Adrenal gland (tissue), 12 donors: ENCODE data around the gene TLN1. TPM values are rescaled to one million over a fixed set of nuclear protein-coding genes. Genes with fewer than 3 reads are reported as not detected.
A peak's percentile ranks its signal among the peaks of the same experiment; 100 is the strongest.

Source experiments
- DNase-seq, 7 donors: peaks; one replicate each; pipeline ENCODE4 v3.0.0-alpha.2; 2019 to 2020
- H3K27ac ChIP-seq, 5 donors: fragments of 200-600 bp; sonication (generic) in 4 of 5; 1 replicate in 3 of 5; 2 replicates in 2 of 5; pipeline versions ENCODE4 v1.5.1 to v1.8.0; 2016 to 2020; ENCODE audit warnings: mild to moderate bottlenecking in 1 of 5
- H3K27me3 ChIP-seq: fragments of 200-600 bp; 2 replicates; pipeline ENCODE4 v1.8.0; 2021
- H3K36me3 ChIP-seq, 2 donors: fragments of 200-600 bp; replicated peaks in 1 of 2; 1 replicate in 1 of 2; 2 replicates in 1 of 2; pipeline versions ENCODE4 v1.5.1 to v1.8.0; 2018 to 2022
- H3K4me1 ChIP-seq, 2 donors: fragments of 200-600 bp; replicated peaks in 1 of 2; 1 replicate in 1 of 2; 2 replicates in 1 of 2; pipeline versions ENCODE4 v1.5.1 to v1.8.0; 2018 to 2021
- H3K4me3 ChIP-seq, 4 donors: fragments of 200-600 bp; sonication (generic) in 3 of 4; one replicate each; pipeline ENCODE4 v1.5.1; 2016 to 2018
- H3K9me3 ChIP-seq, 3 donors: fragments of 200-600 bp; sonication (generic) in 1 of 3; replicated peaks in 1 of 3; 1 replicate in 2 of 3; 2 replicates in 1 of 3; pipeline versions ENCODE4 v1.5.1 to v1.8.0; 2016 to 2021
- CTCF ChIP-seq, 6 experiments: fragments of 450-650 bp in 4 of 6; fragments of 200-600 bp in 2 of 6; sonication (generic) in 1 of 6; IDR thresholded peaks; 1 replicate in 5 of 6; 2 replicates in 1 of 6; pipeline versions ENCODE4 v1.5.1 to v1.8.0; 2016 to 2021; ENCODE audit warnings: antibody characterized with exemption in 6 of 6, mild to moderate bottlenecking in 2 of 6, moderate library complexity in 1 of 6
- POLR2A ChIP-seq, 2 donors: fragments of 450-650 bp; IDR thresholded peaks; one replicate each; pipeline ENCODE4 v1.6.1; 2017; ENCODE audit warnings: antibody characterized with exemption in 2 of 2, mild to moderate bottlenecking in 2 of 2, moderate library complexity in 1 of 2
- WGBS, 4 donors: extraction: QIAGEN DNeasy Blood & Tissue Kit in 2 of 4; methylation state at CpG; one replicate each; pipeline versions ENCODE4 v1.1.5 to v1.1.7; 2013 to 2017; 5-methylcytosine and 5-hydroxymethylcytosine counted together
- intact Hi-C, 2 donors: fragments of 100-400 bp; cut with DNase I; formaldehyde crosslinking; loops; one replicate each; pipeline versions ENCODE4 v1.14.1 to v1.15.0; 2022 to 2023
- polyA plus RNA-seq, 3 donors: library from polyadenylated mRNA; stranded (reverse); fragments of 200-250 nt in 2 of 3; fragments of 350-450 nt in 1 of 3; fragmentation: Illumina TruSeq in 1 of 3; extraction: RNeasy Lipid Tissue Mini Kit (QIAGEN cat#74804) in 1 of 3; gene quantifications; one replicate each; pipeline ENCODE4 v1.2.3, GENCODE V29; 2013 to 2014
- total RNA-seq, 9 donors: library from RNA; depleted of rRNA in 4 of 9; stranded (reverse); fragments of >200 nt in 4 of 9; fragments of 120-200 nt in 1 of 9; fragmentation: NEBNext Ultra II Directional in 1 of 9; extraction: Animal tissue kit (Norgen Biotek cat#: 25700) in 1 of 9; gene quantifications; one replicate each; pipeline versions ENCODE4 v1.1.0 to v1.2.4, GENCODE V29; 2013 to 2023
- donor health status: healthy with polysubstance abuse.
- donor health status: Bipolar disorder and iron deficiency.
- donor health status: DM: yes; HTN: yes; CAD: no.
- donor health status: DM: no; HTN: no; CAD: no.
- donor health status: DM: no; HTN: no; CAD: no.
- donor health status: DM: yes; HTN: yes; CAD: no.

The TLN1 gene
- total and polyA plus RNA-seq, 12 donors: 157 to 565 (median 296) TPM

GRCh38 chr9:35708146-35708545 lies 23.8 kb downstream of the TLN1 start:
- H3K4me1 ChIP-seq: no peaks in the 10 kb centered on the region
- TF ChIP-seq CTCF (IDR thresholded peaks at IDR 0.05): no peak
- TF ChIP-seq POLR2A (IDR thresholded peaks at IDR 0.05): no peak
- no peak for DNase-seq
- intact Hi-C loops: no loop called here
- H3K9me3 ChIP-seq: no peaks in the 10 kb centered on the region
- no peaks in the 10 kb centered on the region for H3K27me3 ChIP-seq
- H3K27ac ChIP-seq: no peak overlapping the region
- H3K36me3 ChIP-seq: peaks cover 0 to 95% of the 10 kb centered on the region in 2 donors
- WGBS, 4 donors: 92 to 98% (median 95%) methylated on average over 4 of the region's 4 CpGs
- H3K4me3 ChIP-seq: no peak overlapping the region

DNA sequence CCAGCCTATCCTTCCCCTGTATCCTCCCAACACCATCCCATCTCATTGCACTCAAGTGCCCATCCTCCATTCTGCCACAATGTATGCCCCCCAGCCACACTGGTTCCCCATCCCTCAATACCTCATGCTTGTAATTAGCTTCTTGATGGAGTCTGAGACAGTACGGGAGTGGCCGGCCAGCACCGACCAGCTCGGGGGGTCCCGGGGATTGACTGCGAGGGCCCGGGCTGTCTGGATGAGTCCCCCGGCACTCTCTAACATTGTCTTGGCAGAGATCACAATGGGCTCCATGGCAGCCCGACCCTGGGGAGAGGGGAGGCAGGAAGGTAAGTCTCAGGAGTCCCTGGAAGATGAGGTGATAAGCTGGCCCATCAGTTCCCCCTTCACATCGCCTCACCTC lies 25.0 kb downstream of the TLN1 start:
- Histone ChIP-seq H3K27ac (no peak overlapping the region), H3K9me3 (no peaks in the 10 kb centered on the region), H3K36me3 (peaks cover 0 to 95% of the 10 kb centered on the region in 2 donors), H3K27me3 (no peaks in the 10 kb centered on the region), H3K4me3 (no peak overlapping the region), H3K4me1 (no peaks in the 10 kb centered on the region)
- 86 to 98% (median 88%) methylated on average over 10 of the region's 10 CpGs for WGBS, 4 donors
- no peak for DNase-seq
- no peak for TF ChIP-seq POLR2A (IDR thresholded peaks at IDR 0.05)
- no peak for TF ChIP-seq CTCF (IDR thresholded peaks at IDR 0.05)
- intact Hi-C loops: no loop called here

DNA sequence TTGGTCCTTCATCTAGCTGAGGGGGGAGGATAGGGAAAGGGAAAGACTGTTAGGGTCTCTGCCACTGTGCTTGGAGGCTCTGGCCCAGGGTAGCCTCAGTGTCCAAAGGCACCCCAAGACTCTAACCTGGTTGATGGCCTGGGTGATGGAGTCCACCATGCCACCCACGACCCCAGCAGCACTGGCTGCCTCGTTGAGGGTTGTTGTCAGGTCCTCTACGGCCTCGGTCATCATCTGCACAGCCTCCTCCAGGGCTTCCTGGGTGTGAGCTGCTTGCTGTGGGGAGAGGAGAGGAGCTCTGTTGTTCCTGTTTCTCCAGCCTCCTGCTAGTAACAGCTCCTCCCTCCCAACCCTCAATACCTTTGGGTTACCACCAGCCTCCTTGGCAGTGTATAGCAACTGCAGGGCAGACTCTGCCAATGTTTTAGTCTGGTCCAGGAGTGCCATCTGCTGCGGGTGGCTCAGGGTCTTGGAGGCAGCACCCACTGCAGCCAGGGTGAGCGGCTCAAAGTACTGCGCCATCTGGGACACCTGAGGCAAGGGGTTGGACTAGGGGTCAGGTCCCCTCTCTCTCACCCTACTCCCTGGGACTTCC lies 26.1 kb downstream of the TLN1 start:
- no peak for TF ChIP-seq CTCF (IDR thresholded peaks at IDR 0.05)
- TF ChIP-seq POLR2A (IDR thresholded peaks at IDR 0.05): no peak
- no peak overlapping the region for H3K4me3 ChIP-seq
- H3K4me1 ChIP-seq: peaks cover 0 to 4% of the 10 kb centered on the region in 2 donors
- peaks cover 0 to 95% of the 10 kb centered on the region in 2 donors for H3K36me3 ChIP-seq
- no peaks in the 10 kb centered on the region for H3K27me3 ChIP-seq
- intact Hi-C loops: no loop called here
- DNase-seq: no peak
- WGBS, 4 donors: 94 to 98% (median 96%) methylated on average over 3 to 7 of the region's 7 CpGs
- peak overlapping the region in 1 of 5 donors; percentile 42 for H3K27ac ChIP-seq
- H3K9me3 ChIP-seq: no peaks in the 10 kb centered on the region

DNA sequence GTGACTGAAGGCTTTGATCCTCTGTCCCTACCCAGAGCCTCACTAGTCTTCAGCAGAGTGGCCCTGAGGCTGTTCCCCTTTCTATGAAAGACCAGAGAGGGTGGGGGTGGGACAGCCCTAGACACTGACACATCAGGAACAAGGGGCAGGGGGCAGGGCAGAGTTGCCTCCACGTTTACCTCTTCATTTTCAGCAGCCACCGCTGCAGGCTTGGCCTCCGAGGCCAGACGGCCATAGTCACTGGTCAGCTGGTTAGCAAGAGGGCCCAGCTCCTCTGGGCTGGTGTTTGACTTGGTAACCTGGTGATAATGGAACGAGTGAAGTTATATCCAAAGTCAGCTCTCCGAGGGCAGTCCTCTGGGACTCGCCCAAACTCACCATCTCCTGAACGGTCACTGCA lies 26.6 kb downstream of the TLN1 start:
- intact Hi-C loops: no loop called here
- H3K27ac ChIP-seq: peak overlapping the region in 2 of 5 donors; percentile 13 to 42
- no peak for DNase-seq

More for the DNA sequence above, 26.6 kb downstream of the TLN1 start:
- H3K36me3 ChIP-seq: peaks cover 0 to 95% of the 10 kb centered on the region in 2 donors
- TF ChIP-seq CTCF (IDR thresholded peaks at IDR 0.05): no peak
- no peak for TF ChIP-seq POLR2A (IDR thresholded peaks at IDR 0.05)
- H3K9me3 ChIP-seq: no peaks in the 10 kb centered on the region
- H3K27me3 ChIP-seq: no peaks in the 10 kb centered on the region
- H3K4me1 ChIP-seq: peaks cover 0 to 9% of the 10 kb centered on the region in 2 donors
- 50 to 74% (median 62%) methylated on average over 7 to 8 of the region's 8 CpGs for WGBS, 4 donors
- H3K4me3 ChIP-seq: no peak overlapping the region
